Raji (cell line): ENCODE measurements around the gene GNAT2.

Experiments used
- POLR2A ChIP-seq: IDR thresholded peaks from 2 replicates; pipeline ENCODE4 v1.6.1; 2011; ENCODE audit warnings: low read depth, low read length, control low read depth; ENCODE audit not compliant: insufficient read depth

Gene GNAT2

GRCh38 chr1:109649491-109649914, 30.1 kb upstream of the GNAT2 start:
- no peak for TF ChIP-seq POLR2A

DNA sequence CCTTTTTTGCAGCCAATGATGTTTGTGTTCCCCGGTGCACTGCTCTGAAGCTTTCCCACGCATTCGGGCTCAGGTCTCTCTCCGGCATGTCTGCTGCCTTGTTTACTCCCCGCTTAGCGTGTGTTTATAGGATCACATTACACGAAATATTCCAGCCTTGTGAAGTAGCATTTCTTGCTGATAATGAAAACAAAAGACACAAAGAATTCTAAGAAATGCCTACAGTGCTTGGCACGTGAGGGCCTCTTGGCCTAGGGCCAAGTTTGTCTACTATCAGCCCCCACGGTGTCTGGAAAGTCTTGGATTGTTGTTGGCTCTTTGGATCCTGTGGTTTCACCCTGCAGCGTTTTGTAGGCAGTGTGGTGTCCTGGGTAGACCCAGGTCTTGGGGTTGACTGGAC, 25.3 kb upstream of the GNAT2 start:
- no peak for TF ChIP-seq POLR2A

DNA sequence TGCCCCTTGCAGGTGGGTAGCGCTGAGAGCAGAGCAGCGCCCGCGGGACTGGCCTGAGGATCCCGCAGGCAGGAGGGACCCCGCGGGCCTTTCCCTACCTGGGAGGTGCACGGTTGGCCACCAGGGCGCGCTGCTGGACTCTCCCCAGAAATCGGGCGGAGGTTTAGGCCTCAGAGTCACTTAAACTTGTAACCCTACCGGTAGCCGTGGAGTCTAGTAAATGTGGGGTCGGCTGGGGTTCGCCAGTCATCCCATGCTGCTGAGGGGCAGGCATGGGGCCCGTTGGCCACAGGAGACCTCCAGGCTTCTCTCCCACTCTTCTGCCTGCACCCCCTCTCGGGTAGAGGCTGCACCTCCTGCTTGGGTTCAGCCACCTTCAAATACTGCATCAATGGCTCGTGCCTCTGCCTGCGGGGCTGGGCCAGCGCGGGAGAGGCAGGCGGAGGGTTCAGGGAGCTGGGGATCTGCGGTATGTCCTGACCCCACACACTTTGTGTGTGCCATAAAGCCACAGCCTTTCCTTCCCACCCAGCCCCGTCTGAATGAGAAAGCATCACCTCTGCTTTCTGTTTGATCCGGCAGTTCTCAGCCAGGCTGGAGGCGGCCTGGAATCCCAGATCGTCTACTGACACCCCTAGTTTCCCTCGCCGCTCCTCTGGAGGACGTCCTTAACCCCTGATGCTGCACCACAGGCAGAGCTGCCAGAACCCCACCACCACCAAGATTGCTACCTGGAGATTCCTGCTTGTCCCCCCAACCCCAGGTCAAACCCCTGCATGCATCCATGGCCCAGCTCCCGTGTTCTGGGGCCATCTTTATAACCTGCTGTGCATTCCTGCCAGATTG, 24.2 kb upstream of the GNAT2 start:
- TF ChIP-seq POLR2A = no peak

GRCh38 chr1:109642626-109643025, 23.2 kb upstream of the GNAT2 start:
- TF ChIP-seq POLR2A = no peak

DNA sequence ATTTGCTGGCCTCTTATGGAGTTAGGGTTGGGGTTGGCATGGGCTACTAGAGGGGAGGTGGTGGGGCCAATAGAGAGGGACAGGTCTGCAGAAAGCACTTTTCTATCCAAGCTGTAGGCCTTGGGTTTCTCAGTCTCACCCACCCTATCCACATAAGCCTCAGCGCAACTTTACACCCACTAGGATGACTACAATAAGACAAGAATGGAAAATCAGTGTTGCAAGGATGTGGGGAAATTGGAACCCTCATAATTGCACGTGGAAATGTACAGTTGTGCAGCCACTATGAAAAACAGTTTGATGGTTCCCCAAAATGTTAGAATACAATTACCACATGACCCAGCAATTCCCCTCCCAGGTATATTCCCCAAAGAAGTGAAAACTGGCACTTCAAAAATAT, 22.4 kb upstream of the GNAT2 start:
- TF ChIP-seq POLR2A = no peak

DNA sequence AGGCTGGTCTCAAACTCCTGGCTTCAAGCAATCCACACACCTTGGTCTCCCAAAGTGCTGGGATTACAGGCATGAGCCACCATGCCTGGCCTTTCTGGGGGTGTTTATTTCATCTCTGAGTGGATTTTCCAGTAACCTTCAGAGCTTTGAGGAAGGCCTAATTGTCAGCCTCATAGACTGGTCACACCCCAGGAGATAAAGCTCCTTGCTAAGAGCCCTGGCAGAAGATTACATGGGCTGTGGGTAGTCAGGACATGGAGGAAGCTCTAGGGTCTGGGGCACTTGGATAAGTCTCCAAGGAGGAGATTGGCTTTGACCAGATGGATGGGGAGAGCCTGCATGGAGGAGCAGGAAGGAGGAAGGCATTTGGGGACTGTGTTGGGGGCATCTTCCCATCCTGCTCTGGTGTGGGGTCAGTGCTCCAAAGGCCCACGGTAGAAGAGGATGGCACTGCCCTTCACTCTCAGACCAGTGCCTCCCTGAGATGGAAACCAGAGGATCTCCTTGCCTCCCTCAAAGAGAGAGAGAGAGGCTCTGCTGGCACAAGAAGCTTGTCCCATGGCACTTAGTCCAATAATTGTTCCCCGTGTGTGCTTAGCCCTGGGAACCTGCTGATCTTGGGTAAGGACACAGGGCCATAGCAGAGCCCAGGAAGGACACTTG, 21.8 kb upstream of the GNAT2 start:
- no peak for TF ChIP-seq POLR2A

DNA sequence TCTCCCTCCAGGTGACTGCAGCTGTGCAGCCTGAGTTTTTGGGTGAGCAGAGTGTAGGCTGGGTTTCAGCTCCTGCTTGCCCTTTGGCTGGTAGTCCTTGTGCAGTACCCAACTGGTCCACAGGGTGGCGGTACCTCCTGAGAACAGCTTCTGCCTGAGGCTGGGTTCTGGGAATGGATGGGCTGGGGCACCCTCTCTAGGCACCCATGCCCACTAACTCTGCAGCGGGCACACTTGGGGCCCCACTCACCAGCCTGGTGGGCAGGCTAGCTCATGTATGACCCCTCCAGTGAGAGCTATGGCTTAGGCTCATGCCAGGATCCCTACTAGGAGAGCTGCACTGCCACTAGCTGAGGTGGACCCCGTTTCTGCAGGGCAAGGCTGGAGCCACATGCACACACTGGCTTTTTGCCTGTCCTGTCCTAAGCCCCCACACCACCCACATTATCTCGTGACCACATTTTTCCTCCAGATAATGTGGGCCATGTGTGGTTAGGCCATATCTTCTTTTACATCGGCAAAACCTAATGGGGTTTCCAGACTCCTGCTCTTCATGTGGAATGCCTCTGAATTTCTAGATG, 21.0 kb upstream of the GNAT2 start:
- no peak for TF ChIP-seq POLR2A

GRCh38 chr1:109639841-109640184, 20.4 kb upstream of the GNAT2 start:
- TF ChIP-seq POLR2A = no peak

DNA sequence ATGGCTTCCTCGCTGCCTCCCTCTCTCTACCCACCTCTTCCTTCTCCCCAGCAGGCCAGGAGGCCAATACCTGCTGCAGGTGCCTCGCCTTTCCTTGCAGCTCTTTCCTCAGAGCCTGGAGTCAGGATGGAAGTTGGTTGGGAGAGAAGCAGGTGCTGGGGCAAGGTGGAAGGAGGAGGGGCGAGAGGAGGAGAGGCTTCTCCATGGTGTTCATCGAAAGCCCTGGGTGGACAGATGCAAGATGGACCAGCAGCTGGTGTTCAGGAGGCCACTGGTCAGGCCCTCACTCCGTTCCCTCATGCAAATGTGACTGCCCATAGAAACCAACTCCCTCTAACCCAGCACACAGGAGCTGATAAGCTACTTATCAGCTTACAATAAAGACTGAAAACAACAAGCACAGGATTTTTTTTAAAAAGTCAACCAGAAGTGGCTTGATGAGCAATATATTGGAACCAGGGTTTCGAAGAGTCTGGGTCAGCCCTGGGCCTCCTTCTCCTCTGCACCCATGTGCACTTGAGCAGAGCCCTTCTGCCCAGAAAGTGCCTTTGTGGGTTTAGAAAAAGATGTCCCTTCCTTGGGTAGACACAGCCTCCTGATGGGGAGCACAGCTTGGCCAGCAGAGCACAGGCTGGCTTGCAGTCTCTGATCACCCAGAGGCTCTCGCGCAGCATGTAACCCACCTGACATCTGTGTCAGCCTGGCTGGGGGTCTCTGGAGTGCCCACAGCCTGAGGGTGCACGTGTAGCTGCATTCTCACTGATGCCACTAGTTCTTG, 19.8 kb upstream of the GNAT2 start:
- TF ChIP-seq POLR2A = no peak

DNA sequence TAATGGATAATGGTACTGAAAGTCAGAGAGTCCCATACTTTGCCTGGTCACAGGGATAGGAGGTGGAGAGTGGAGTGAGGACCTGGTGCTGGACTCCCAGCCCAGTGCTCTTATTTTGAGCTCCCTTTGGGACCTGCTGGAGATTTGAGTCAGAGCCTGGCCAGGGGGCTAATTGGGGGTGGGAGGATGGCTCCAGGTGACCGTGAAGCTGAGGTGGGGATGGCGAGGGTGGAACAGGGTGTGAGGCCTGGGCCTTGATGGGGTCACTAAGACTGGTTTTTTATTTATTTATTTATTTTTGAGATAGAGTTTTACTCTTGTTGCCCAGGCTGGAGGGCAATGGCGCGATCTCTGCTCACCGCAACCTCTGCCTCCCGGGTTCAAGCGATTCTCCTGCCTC, 18.0 kb upstream of the GNAT2 start:
- no peak for TF ChIP-seq POLR2A

DNA sequence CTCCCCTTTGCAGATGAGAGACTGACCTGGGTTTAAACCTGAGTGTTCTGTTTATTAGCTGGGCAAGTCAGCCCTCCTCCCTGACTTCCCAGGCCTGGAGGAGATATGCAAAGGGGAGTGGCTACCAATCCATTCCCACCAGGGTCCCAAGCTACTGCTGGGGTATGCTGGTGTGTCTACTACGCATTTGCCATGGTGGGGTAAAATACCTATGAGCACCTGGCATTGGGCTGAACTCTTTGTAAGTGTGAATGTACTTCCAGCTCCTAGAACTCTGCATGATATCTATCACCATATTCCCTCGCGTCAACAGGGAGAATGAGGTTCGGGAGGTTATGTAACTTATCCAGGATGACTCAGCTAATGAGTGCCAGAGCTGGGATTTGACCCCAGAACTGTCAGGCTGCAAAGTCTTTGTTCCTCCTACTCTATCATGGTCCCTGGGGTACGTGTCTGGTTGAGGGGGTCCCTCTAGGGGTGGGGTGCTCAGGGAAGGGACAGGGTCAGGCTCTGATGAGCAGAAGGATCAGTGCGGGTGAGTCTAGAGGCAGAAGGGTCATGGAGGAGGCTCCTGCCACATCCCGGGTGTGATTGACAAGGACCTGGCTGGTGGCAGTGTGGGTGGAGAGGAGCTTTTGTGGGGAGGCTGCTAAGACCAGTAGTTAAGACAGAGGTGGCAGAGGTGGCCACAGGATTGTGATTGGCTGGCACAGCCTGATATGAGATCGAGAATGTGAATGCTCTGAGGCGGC, 17.0 kb upstream of the GNAT2 start:
- TF ChIP-seq POLR2A = no peak

DNA sequence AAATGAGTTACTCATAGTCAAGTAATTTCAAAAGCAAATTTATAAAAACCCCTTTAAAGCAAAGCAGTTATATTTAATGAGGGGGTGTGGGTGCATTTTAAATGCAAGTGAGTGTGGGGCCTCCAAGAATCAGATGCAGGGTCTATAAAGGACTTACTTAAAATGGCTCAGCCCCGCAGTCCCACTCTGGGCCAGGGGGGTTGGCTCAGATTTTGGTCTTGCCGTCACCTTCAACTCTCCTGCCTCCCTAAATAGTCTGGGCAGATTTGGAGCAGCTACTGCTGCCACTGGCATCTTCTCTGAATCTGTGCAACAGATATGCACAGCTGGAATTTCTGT, 16.4 kb upstream of the GNAT2 start:
- no peak for TF ChIP-seq POLR2A

DNA sequence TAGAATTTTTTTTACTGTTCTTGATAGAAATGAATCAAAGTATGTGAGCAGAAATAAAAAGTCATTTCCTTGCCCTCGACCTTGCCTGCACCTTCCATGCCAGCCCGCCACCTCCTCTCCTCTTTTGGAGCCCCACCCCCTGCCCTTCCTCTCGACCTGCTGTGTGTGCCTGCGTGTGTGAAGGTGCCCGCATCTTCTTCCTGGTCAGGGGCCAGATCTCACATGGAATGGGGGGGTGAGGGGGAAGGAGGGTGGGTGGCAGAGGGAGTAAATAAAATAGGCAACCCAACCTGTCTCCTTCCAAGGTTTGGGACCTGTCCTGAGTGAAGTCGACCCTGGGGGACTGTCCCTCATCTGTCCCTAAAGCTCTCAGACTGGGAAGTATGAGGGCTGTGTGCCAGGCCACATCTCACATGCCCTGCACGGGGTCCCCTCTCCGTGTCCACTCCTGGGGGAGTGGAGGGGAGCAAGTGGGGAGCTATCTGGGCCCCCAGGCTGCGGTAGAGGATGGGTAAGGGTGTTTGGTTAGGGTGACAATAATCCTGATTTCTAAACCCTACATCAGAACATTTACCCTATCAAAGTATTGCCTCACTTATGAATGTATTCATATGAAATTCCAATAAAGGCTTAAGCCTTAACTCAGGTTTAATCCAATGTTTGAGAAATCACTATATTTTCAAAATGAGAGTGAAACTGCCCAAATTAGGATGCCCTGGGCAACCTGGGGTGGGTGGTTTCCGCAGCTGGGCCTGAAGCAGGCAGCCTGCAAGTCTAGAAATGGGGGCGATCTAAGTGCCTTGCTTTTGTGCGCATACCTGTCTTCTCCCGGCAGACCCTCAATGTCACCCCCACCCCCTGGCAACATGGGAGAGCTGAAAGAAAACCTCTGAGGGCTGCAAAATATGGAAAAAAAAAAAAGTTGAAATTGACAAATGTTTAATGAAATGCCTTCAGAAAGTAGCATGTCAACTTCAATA, 15.6 kb upstream of the GNAT2 start:
- TF ChIP-seq POLR2A = no peak

- TF ChIP-seq POLR2A = no peak
These were observed 14.9 kb upstream of the GNAT2 start for GRCh38 chr1:109634292-109634691.
